ENCODE results near the gene ARL5A.
A peak's percentile ranks its signal among the peaks of the same experiment; 100 is the strongest.

The ARL5A gene

GRCh38 chr2:151841047-151841424 lies 12.8 kb upstream of the ARL5A start:
- no peak for DNase-seq (ENCODE audit: low read depth in 1 of 2, low spot score in 1 of 2)

GRCh38 chr2:151840216-151841046 lies 12.2 kb upstream of the ARL5A start:
- no peak for DNase-seq (ENCODE audit: low read depth in 1 of 2, low spot score in 1 of 2)

GRCh38 chr2:151837926-151838325 lies 9.7 kb upstream of the ARL5A start:
- no peak for DNase-seq (ENCODE audit: low read depth in 1 of 2, low spot score in 1 of 2)

DNA sequence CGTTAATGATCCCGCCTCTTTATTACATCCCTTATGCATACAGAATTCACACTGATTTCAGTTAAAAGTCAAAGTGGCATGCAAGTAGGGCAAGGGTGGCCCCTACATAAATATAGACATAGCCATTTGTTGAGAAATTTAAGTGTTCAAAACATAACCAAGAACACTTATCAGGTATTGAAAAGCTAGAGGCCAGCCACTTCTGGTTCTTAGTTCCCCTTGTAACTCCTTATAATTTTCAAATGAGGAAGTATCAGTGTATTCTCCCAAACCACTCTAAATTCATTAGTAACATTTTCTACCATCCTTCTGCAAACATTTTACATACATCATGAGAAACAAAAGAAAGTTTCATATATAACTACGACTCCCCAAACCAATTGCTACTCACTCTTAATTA lies 5.8 kb upstream of the ARL5A start:
- DNase-seq (ENCODE audit: low read depth in 1 of 2, low spot score in 1 of 2), result no peak

GRCh38 chr2:151830961-151831360 lies 2.7 kb upstream of the ARL5A start:
- no peak for DNase-seq (ENCODE audit: low read depth in 1 of 2, low spot score in 1 of 2)

GRCh38 chr2:151828890-151829324 lies 686 bp upstream of the ARL5A start:
- no peak for DNase-seq (ENCODE audit: low read depth in 1 of 2, low spot score in 1 of 2)

DNA sequence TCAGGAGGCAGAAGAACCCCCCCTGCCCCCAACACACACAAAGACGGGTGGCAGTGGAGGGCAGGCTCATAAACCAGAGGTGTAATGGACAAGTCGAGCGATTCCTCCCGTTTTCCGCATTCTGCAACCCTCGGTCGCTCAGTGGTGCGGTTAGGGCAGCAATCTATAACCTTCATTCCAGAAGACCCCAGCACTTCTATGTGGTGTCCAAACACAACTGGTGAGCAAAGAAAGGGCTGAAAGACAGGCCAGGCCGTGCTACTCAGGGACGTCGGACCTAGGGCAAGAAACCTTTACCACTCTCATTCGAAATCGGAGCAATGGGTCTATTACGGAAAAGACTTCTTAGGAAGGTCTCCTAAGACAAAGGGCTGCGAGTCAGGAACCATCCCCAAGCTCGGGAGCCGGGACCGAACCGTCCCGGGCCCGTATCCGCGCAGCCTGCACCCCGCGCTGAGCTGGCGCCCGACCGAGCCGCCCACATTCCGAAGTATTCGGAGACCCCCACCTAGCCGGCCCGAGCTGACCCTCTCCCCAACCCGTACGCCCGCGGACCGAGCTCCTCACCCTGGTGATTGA lies 568 bp downstream of the ARL5A start:
- DNase-seq (ENCODE audit: low read depth in 1 of 2, low spot score in 1 of 2), result peak; percentile 4

DNA sequence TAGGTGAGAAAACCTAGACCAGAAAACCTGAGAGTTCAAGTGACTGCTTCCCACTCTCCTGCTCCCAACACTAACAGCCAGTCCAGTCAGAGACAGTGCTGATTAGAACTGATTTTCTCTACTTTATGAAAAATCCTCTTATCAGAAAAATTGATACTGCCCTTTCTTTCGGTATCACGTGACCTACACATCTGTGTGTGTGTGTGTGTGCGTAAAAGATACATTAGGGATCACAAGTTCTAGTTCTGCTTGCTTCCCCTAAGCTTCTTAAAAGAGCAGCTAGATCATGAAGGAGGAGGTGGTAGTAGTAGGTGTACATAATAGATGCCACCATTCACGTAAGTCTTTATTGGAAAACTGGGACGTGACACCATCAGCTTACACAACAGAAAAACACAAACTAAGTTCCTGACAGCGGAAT lies 1.5 kb downstream of the ARL5A start:
- DNase-seq (ENCODE audit: low read depth in 1 of 2, low spot score in 1 of 2), result no peak

DNA sequence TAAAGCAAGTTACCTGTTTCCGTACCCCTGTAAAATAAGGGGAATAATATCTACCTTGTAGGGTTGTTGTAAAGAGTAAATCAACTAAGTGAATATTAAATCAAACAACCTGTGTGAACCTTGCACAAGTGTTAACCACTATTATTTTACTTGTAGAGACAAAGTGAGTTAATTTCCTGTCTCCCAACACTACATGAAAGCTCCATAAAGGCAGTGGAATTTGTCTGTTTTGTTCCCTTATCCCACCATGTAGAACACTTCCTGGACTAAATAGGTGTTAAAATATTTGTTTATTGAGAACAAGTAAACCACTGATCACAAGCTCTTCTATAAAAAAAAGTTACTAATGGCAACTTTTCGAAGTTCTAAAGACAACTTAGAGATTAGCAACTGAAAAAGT lies 3.3 kb downstream of the ARL5A start:
- no peak for DNase-seq (ENCODE audit: low read depth in 1 of 2, low spot score in 1 of 2)

- DNase-seq (ENCODE audit: low read depth in 1 of 2, low spot score in 1 of 2), result no peak
Measured at GRCh38 chr2:151823651-151824050, 4.6 kb downstream of the ARL5A start.

GRCh38 chr2:151819920-151820319 lies 8.3 kb downstream of the ARL5A start:
- DNase-seq (ENCODE audit: low read depth in 1 of 2, low spot score in 1 of 2), result no peak

- no peak for DNase-seq (ENCODE audit: low read depth in 1 of 2, low spot score in 1 of 2)
Measured at GRCh38 chr2:151817929-151818328, 10.3 kb downstream of the ARL5A start.

- DNase-seq (ENCODE audit: low read depth in 1 of 2, low spot score in 1 of 2), result no peak
Measured at GRCh38 chr2:151816843-151817242, 11.4 kb downstream of the ARL5A start.

GRCh38 chr2:151815821-151816489 lies 12.3 kb downstream of the ARL5A start:
- DNase-seq (ENCODE audit: low read depth in 1 of 2, low spot score in 1 of 2), result no peak

- no peak for DNase-seq (ENCODE audit: low read depth in 1 of 2, low spot score in 1 of 2)
Measured at GRCh38 chr2:151810489-151810888, 17.7 kb downstream of the ARL5A start.

GRCh38 chr2:151809073-151809383 lies 19.2 kb downstream of the ARL5A start:
- no peak for DNase-seq (ENCODE audit: low read depth in 1 of 2, low spot score in 1 of 2)

GRCh38 chr2:151808258-151809072 lies 19.8 kb downstream of the ARL5A start:
- no peak for DNase-seq (ENCODE audit: low read depth in 1 of 2, low spot score in 1 of 2)

GRCh38 chr2:151805961-151806360 lies 22.3 kb downstream of the ARL5A start:
- DNase-seq (ENCODE audit: low read depth in 1 of 2, low spot score in 1 of 2), result no peak

DNA sequence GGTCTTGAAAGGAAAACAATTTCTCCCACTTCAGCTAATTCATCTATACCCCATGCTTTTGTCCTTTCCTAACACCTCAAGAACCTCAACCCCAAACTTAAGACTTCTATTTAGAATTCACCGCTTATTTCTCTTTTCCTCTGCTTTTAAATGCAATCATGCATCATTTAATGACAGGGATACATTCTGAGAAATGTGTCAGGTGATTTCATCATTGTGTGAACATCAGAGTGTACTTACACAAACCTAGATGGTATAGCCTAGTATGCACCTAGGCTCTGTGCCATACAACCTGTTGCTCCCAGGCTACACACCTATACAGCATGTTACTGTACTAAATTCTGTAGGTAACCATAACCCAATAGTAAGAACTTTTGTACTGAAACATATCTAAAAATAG lies 22.9 kb downstream of the ARL5A start:
- no peak for DNase-seq (ENCODE audit: low read depth in 1 of 2, low spot score in 1 of 2)

DNA sequence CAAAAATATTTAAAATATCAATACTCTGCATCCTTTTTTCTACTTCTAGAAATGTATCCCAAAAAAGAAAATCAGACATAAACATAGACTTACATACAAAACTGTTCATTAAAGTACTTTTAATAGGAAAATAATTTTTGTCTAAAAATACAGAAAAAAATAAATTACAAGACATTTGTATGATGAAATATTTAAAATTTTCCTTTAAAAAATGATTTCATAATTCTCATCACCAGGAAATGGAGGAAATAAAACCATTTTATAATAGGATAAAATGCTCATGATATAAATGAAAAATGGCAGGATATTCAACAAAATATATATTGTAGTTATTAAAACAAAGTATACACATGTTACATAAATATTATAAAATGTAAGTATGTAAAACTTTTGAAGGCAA lies 24.4 kb downstream of the ARL5A start:
- DNase-seq (ENCODE audit: low read depth in 1 of 2, low spot score in 1 of 2), result no peak

- DNase-seq (ENCODE audit: low read depth in 1 of 2, low spot score in 1 of 2), result no peak
Measured at GRCh38 chr2:151802315-151802714, 25.9 kb downstream of the ARL5A start.

DNA sequence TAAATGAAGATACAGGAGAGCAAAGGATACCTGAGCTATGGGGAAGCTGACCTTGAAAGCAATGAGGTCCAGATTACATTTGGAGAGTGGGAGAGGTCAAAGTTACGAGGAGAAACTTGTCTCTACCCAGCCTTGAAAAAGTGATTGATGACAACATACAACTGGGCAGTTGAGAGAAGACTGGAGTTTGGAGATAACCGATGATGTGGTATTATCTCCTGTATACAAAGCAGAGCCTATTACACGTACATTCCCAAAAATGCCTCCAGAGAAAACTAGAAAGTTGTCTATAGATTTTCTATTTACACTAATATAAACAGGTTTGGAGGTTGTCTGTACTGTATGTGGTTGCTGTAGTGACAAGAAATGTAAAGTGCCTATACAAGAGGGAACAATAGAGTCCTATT lies 28.3 kb downstream of the ARL5A start:
- no peak for DNase-seq (ENCODE audit: low read depth in 1 of 2, low spot score in 1 of 2)

Data from stimulated activated CD4-positive, alpha-beta T cell treated with anti-CD3 and anti-CD28 coated beads, Interleukin-15, amount 100 ng/mL, for 1 hour (primary cell).